ENCODE data around the gene LDLRAD3. TPM values are rescaled to one million over a fixed set of nuclear protein-coding genes. Genes with fewer than 3 reads are reported as not detected.

LDLRAD3 gene
- total RNA-seq, 5 donors from 2014 or later (not counting 1 experiment from before 2014, with no cell fraction given): 0.18 to 0.22 TPM; not detected in 3

GRCh38 chr11:36141956-36142355 lies 198.1 kb downstream of the LDLRAD3 start:
- POLR2A ChIA-PET: no interaction called here
- H3K4me1 Mint-ChIP-seq: no peaks in the 10 kb centered on the region
- ATAC-seq (replicated peaks in 1 of 4) (no peak), DNase-seq (no peak)
- Histone ChIP-seq H3K36me3 (ENCODE audit: control insufficient read depth in 2 of 2, extremely low read depth in 1 of 2, insufficient read depth in 1 of 2, low read length in 1 of 2) (no peaks in the 10 kb centered on the region), H3K9me3 (no peaks in the 10 kb centered on the region), H3K27ac (ENCODE audit: low read length) (no peak overlapping the region), H3K4me3 (ENCODE audit: control insufficient read depth in 1 of 2, extremely low read depth in 1 of 2, low read length in 1 of 2) (no peak overlapping the region), H3K27me3 (replicated peaks in 1 of 2; ENCODE audit: control insufficient read depth in 2 of 2, extremely low read depth in 1 of 2, insufficient read depth in 2 of 2, low read length in 1 of 2) (no peaks in the 10 kb centered on the region), H3K4me1 (ENCODE audit: control insufficient read depth in 1 of 2, extremely low read depth in 1 of 2, insufficient read depth in 2 of 2, low read length in 2 of 2) (no peaks in the 10 kb centered on the region)
- H3K36me3 Mint-ChIP-seq: no peaks in the 10 kb centered on the region
- no CpG with 5 or more reads among the region's 2 CpGs for WGBS (ENCODE audit: insufficient coverage)
- H3K9me3 Mint-ChIP-seq: no peaks in the 10 kb centered on the region
- H3K27ac Mint-ChIP-seq: no peak overlapping the region
- H3K4me3 Mint-ChIP-seq: no peak overlapping the region
- peaks cover 0 to 11% of the 10 kb centered on the region in 2 donors for H3K27me3 Mint-ChIP-seq
- CTCF ChIA-PET: no interaction called here

- DNase-seq (no peak), ATAC-seq (replicated peaks in 1 of 4) (no peak)
- H3K9me3 Mint-ChIP-seq: no peaks in the 10 kb centered on the region
- no peak overlapping the region for H3K27ac Mint-ChIP-seq
- ChIA-PET POLR2A (no interaction called here), CTCF (no interaction called here)
- Histone ChIP-seq H3K36me3 (ENCODE audit: control insufficient read depth in 2 of 2, extremely low read depth in 1 of 2, insufficient read depth in 1 of 2, low read length in 1 of 2) (no peaks in the 10 kb centered on the region), H3K4me1 (ENCODE audit: control insufficient read depth in 1 of 2, extremely low read depth in 1 of 2, insufficient read depth in 2 of 2, low read length in 2 of 2) (no peaks in the 10 kb centered on the region), H3K27me3 (replicated peaks in 1 of 2; ENCODE audit: control insufficient read depth in 2 of 2, extremely low read depth in 1 of 2, insufficient read depth in 2 of 2, low read length in 1 of 2) (no peaks in the 10 kb centered on the region), H3K9me3 (no peaks in the 10 kb centered on the region), H3K4me3 (ENCODE audit: control insufficient read depth in 1 of 2, extremely low read depth in 1 of 2, low read length in 1 of 2) (no peak overlapping the region), H3K27ac (ENCODE audit: low read length) (no peak overlapping the region)
- no peak overlapping the region for H3K4me3 Mint-ChIP-seq
- H3K27me3 Mint-ChIP-seq: peaks cover 0 to 11% of the 10 kb centered on the region in 2 donors
- no peaks in the 10 kb centered on the region for H3K4me1 Mint-ChIP-seq
- WGBS (ENCODE audit: insufficient coverage): 73% methylated on average over 5 of the region's 8 CpGs
- H3K36me3 Mint-ChIP-seq: no peaks in the 10 kb centered on the region
These were observed 198.6 kb downstream of the LDLRAD3 start for GRCh38 chr11:36142439-36142838.

GRCh38 chr11:36142879-36143278 lies 199.0 kb downstream of the LDLRAD3 start:
- H3K4me3 ChIP-seq (ENCODE audit: control insufficient read depth in 1 of 2, extremely low read depth in 1 of 2, low read length in 1 of 2): no peak overlapping the region
- H3K9me3 Mint-ChIP-seq: no peaks in the 10 kb centered on the region
- no peaks in the 10 kb centered on the region for H3K4me1 Mint-ChIP-seq
- peaks cover 0 to 11% of the 10 kb centered on the region in 2 donors for H3K27me3 Mint-ChIP-seq
- no peaks in the 10 kb centered on the region for H3K9me3 ChIP-seq
- no peak for DNase-seq
- H3K4me3 Mint-ChIP-seq: no peak overlapping the region
- H3K27me3 ChIP-seq (replicated peaks in 1 of 2; ENCODE audit: control insufficient read depth in 2 of 2, extremely low read depth in 1 of 2, insufficient read depth in 2 of 2, low read length in 1 of 2): no peaks in the 10 kb centered on the region
- ChIA-PET POLR2A (no interaction called here), CTCF (no interaction called here)
- no peak overlapping the region for H3K27ac Mint-ChIP-seq
- no peaks in the 10 kb centered on the region for H3K36me3 Mint-ChIP-seq
- 97% methylated on average over 4 of the region's 6 CpGs for whole genome bisulfite sequencing (ENCODE audit: insufficient coverage)
- no peaks in the 10 kb centered on the region for H3K36me3 ChIP-seq (ENCODE audit: control insufficient read depth in 2 of 2, extremely low read depth in 1 of 2, insufficient read depth in 1 of 2, low read length in 1 of 2)
- no peak overlapping the region for H3K27ac ChIP-seq (ENCODE audit: low read length)
- no peak for ATAC-seq (replicated peaks in 1 of 4)
- no peaks in the 10 kb centered on the region for H3K4me1 ChIP-seq (ENCODE audit: control insufficient read depth in 1 of 2, extremely low read depth in 1 of 2, insufficient read depth in 2 of 2, low read length in 2 of 2)

GRCh38 chr11:36146437-36146836 lies 202.6 kb downstream of the LDLRAD3 start:
- no peak overlapping the region for H3K27ac Mint-ChIP-seq
- 83% methylated on average over 3 of the region's 5 CpGs for WGBS (ENCODE audit: insufficient coverage)

GRCh38 chr11:36147491-36147890 lies 203.6 kb downstream of the LDLRAD3 start:
- H3K4me1 Mint-ChIP-seq: no peaks in the 10 kb centered on the region
- whole genome bisulfite sequencing (ENCODE audit: insufficient coverage): 43% methylated on average over 1 of the region's 1 CpG
- ATAC-seq (replicated peaks in 1 of 4) (no peak), DNase-seq (no peak)
- POLR2A ChIA-PET: no interaction called here
- H3K4me3 Mint-ChIP-seq: no peak overlapping the region
- no peaks in the 10 kb centered on the region for H3K4me1 ChIP-seq (ENCODE audit: control insufficient read depth in 1 of 2, extremely low read depth in 1 of 2, insufficient read depth in 2 of 2, low read length in 2 of 2)
- H3K36me3 Mint-ChIP-seq: no peaks in the 10 kb centered on the region
- H3K36me3 ChIP-seq (ENCODE audit: control insufficient read depth in 2 of 2, extremely low read depth in 1 of 2, insufficient read depth in 1 of 2, low read length in 1 of 2): no peaks in the 10 kb centered on the region
- no peak overlapping the region for H3K27ac Mint-ChIP-seq
- no peak overlapping the region for H3K27ac ChIP-seq (ENCODE audit: low read length)
- H3K9me3 Mint-ChIP-seq: no peaks in the 10 kb centered on the region
- no peak overlapping the region for H3K4me3 ChIP-seq (ENCODE audit: control insufficient read depth in 1 of 2, extremely low read depth in 1 of 2, low read length in 1 of 2)
- CTCF ChIA-PET: no interaction called here
- peaks cover 0 to 3% of the 10 kb centered on the region in 2 experiments for H3K27me3 ChIP-seq (replicated peaks in 1 of 2; ENCODE audit: control insufficient read depth in 2 of 2, extremely low read depth in 1 of 2, insufficient read depth in 2 of 2, low read length in 1 of 2)
- H3K27me3 Mint-ChIP-seq: peaks cover 8 to 16% of the 10 kb centered on the region in 2 donors
- H3K9me3 ChIP-seq: no peaks in the 10 kb centered on the region

More at GRCh38 chr11:36146437-36146836, 202.6 kb downstream of the LDLRAD3 start:
- Histone ChIP-seq H3K4me3 (ENCODE audit: control insufficient read depth in 1 of 2, extremely low read depth in 1 of 2, low read length in 1 of 2) (no peak overlapping the region), H3K27me3 (replicated peaks in 1 of 2; ENCODE audit: control insufficient read depth in 2 of 2, extremely low read depth in 1 of 2, insufficient read depth in 2 of 2, low read length in 1 of 2) (peaks cover 0 to 3% of the 10 kb centered on the region in 2 experiments), H3K4me1 (ENCODE audit: control insufficient read depth in 1 of 2, extremely low read depth in 1 of 2, insufficient read depth in 2 of 2, low read length in 2 of 2) (no peaks in the 10 kb centered on the region), H3K27ac (ENCODE audit: low read length) (no peak overlapping the region), H3K9me3 (no peaks in the 10 kb centered on the region), H3K36me3 (ENCODE audit: control insufficient read depth in 2 of 2, extremely low read depth in 1 of 2, insufficient read depth in 1 of 2, low read length in 1 of 2) (no peaks in the 10 kb centered on the region)
- DNase-seq (no peak), ATAC-seq (replicated peaks in 1 of 4) (no peak)
- Mint-ChIP-seq H3K4me3 (no peak overlapping the region), H3K27me3 (peaks cover 8 to 12% of the 10 kb centered on the region in 2 donors), H3K4me1 (no peaks in the 10 kb centered on the region), H3K9me3 (no peaks in the 10 kb centered on the region), H3K36me3 (no peaks in the 10 kb centered on the region)
- CTCF ChIA-PET: no interaction called here
- POLR2A ChIA-PET: no interaction called here

GRCh38 chr11:36148701-36149100 lies 204.8 kb downstream of the LDLRAD3 start:
- Mint-ChIP-seq H3K27me3 (peaks cover 8 to 18% of the 10 kb centered on the region in 2 donors), H3K27ac (no peak overlapping the region), H3K4me3 (no peak overlapping the region), H3K36me3 (no peaks in the 10 kb centered on the region), H3K4me1 (no peaks in the 10 kb centered on the region), H3K9me3 (no peaks in the 10 kb centered on the region)
- peaks cover 0 to 3% of the 10 kb centered on the region in 2 experiments for H3K27me3 ChIP-seq (replicated peaks in 1 of 2; ENCODE audit: control insufficient read depth in 2 of 2, extremely low read depth in 1 of 2, insufficient read depth in 2 of 2, low read length in 1 of 2)
- POLR2A ChIA-PET: no interaction called here
- no peaks in the 10 kb centered on the region for H3K9me3 ChIP-seq
- no CpG with 5 or more reads among the region's 3 CpGs for WGBS (ENCODE audit: insufficient coverage)
- no peak overlapping the region for H3K27ac ChIP-seq (ENCODE audit: low read length)
- no peaks in the 10 kb centered on the region for H3K36me3 ChIP-seq (ENCODE audit: control insufficient read depth in 2 of 2, extremely low read depth in 1 of 2, insufficient read depth in 1 of 2, low read length in 1 of 2)
- H3K4me1 ChIP-seq (ENCODE audit: control insufficient read depth in 1 of 2, extremely low read depth in 1 of 2, insufficient read depth in 2 of 2, low read length in 2 of 2): no peaks in the 10 kb centered on the region
- ATAC-seq (replicated peaks in 1 of 4): no peak
- CTCF ChIA-PET: no interaction called here
- no peak for DNase-seq
- no peak overlapping the region for H3K4me3 ChIP-seq (ENCODE audit: control insufficient read depth in 1 of 2, extremely low read depth in 1 of 2, low read length in 1 of 2)

Data from T-cell (primary cell).